Hair follicular keratinocyte (primary cell): ENCODE data around the gene EFNA1. TPM values are rescaled to one million over a fixed set of nuclear protein-coding genes. Genes with fewer than 3 reads are reported as not detected.

Experiments
- total RNA-seq: library from RNA; depleted of rRNA; stranded (reverse); fragments of >200 nt; gene quantifications from 2 replicates; pipeline ENCODE4 v1.2.3, GENCODE V29; 2015

The EFNA1 gene
- 22.1 and 25.9 TPM in 2 replicates for total RNA-seq

GRCh38 chr1:155127105-155127966 is at the start of gene EFNA1:
EFNA1 (plus strand) TSS chr1:155127876; CDS start chr1:155127978, 102 bp downstream.

GRCh38 chr1:155078469-155079209 is 49.0 kb upstream of the EFNA1 start, which contains the start of gene EFNA3:
EFNA3 (plus strand) TSS chr1:155078837; CDS start chr1:155078942, 105 bp downstream.

GRCh38 chr1:155135415-155136028 is 7.8 kb downstream of the EFNA1 start, which contains the start of gene SLC50A1:
SLC50A1 (plus strand) TSS chr1:155135852; CDS start chr1:155135912, 60 bp downstream.

GRCh38 chr1:155139895-155140629 is 12.4 kb downstream of the EFNA1 start, which contains the start of gene DPM3:
DPM3 (minus strand) TSS chr1:155140531; CDS start chr1:155140240, 291 bp downstream.

GRCh38 chr1:155172732-155173477 is 45.2 kb downstream of the EFNA1 start, which contains the start of gene KRTCAP2:
KRTCAP2 (minus strand) TSS chr1:155173304; CDS start chr1:155173224, 80 bp downstream.

GRCh38 chr1:155173478-155174323 is 46.0 kb downstream of the EFNA1 start, which contains the start of gene TRIM46:
TRIM46 (plus strand) TSS chr1:155173849; CDS start chr1:155173967, 118 bp downstream.

Other genes starting within 250 kb of the EFNA1 start
- gene PMVK, start 191.2 kb upstream of the EFNA1 start, total RNA-seq: 11.7 and 13.8 TPM in 2 replicates
- 15.5 and 30.2 TPM in 2 replicates for gene PBXIP1, start 171.8 kb upstream of the EFNA1 start, total RNA-seq
- gene PYGO2, start 166.1 kb upstream of the EFNA1 start, total RNA-seq: 16.6 and 19.7 TPM in 2 replicates
- gene SHC1, start 157.1 kb upstream of the EFNA1 start, total RNA-seq: 263 and 414 TPM in 2 replicates
- 140 and 300 TPM in 2 replicates for gene CKS1B, start 153.2 kb upstream of the EFNA1 start, total RNA-seq
- gene FLAD1, start 144.5 kb upstream of the EFNA1 start, total RNA-seq: 45.4 and 46.1 TPM in 2 replicates
- gene LENEP, start 134.3 kb upstream of the EFNA1 start, total RNA-seq: not detected in 2 replicates
- gene ZBTB7B, start 125.1 kb upstream of the EFNA1 start, total RNA-seq: 32.5 and 43.8 TPM in 2 replicates
- not detected in 2 replicates for gene DCST2, start 94.1 kb upstream of the EFNA1 start, total RNA-seq
- gene DCST1, start 94.1 kb upstream of the EFNA1 start, total RNA-seq: not detected in 2 replicates
- gene ADAM15, start 76.6 kb upstream of the EFNA1 start, total RNA-seq: 207 and 264 TPM in 2 replicates
- gene EFNA4, start 64.1 kb upstream of the EFNA1 start, total RNA-seq: 10.7 and 14.4 TPM in 2 replicates
- gene EFNA3, start 49.0 kb upstream of the EFNA1 start, total RNA-seq: 2.9 and 3.2 TPM in 2 replicates
- 57.0 and 57.2 TPM in 2 replicates for gene SLC50A1, start 8.0 kb downstream of the EFNA1 start, total RNA-seq
- 35.5 and 59.5 TPM in 2 replicates for gene DPM3, start 12.7 kb downstream of the EFNA1 start, total RNA-seq
- 118 and 192 TPM in 2 replicates for gene KRTCAP2, start 45.4 kb downstream of the EFNA1 start, total RNA-seq
- 3.0 and 3.2 TPM in 2 replicates for gene TRIM46, start 46.0 kb downstream of the EFNA1 start, total RNA-seq
- gene THBS3, start 80.0 kb downstream of the EFNA1 start, total RNA-seq: 5.4 and 15.6 TPM in 2 replicates
- 97.6 and 103 TPM in 2 replicates for gene MTX1, start 80.8 kb downstream of the EFNA1 start, total RNA-seq
- 17.5 and 18.4 TPM in 2 replicates for gene ENTREP3, start 127.6 kb downstream of the EFNA1 start, total RNA-seq
- 72.9 and 75.6 TPM in 2 replicates for gene SCAMP3, start 134.5 kb downstream of the EFNA1 start, total RNA-seq
- 14.2 and 16.9 TPM in 2 replicates for gene CLK2, start 145.6 kb downstream of the EFNA1 start, total RNA-seq
- 0.38 and 0.55 TPM in 2 replicates for gene HCN3, start 149.6 kb downstream of the EFNA1 start, total RNA-seq
- gene PKLR, start 173.6 kb downstream of the EFNA1 start, total RNA-seq: 0.72 and 1.9 TPM in 2 replicates
- 696 and 705 TPM in 2 replicates for gene FDPS, start 181.0 kb downstream of the EFNA1 start, total RNA-seq
- gene RUSC1, start 193.0 kb downstream of the EFNA1 start, total RNA-seq: 35.8 and 47.1 TPM in 2 replicates